ENCODE results near the gene CDH13.
A peak's percentile ranks its signal among the peaks of the same experiment; 100 is the strongest.

CDH13 gene

DNA sequence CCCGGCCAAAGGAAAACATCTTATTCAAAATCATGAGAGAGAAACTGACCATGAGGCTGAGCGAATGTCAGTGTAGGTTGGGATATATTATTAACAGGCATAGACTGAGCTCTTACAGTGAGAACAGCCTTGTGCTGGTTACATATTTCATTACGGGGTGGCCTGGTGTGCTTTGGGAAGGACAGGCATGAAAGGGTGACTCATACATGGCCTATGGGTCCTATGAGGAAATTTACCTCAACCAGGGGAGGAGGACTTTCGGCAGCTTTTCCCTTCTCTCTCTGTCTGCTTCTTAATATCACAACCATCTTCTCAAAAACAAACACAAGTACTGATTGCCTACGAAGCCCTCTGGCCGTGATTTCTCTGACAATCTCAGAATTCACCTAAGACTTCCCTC, 579.1 kb downstream of the CDH13 start:
- no peak for DNase-seq

- no peak for DNase-seq
Measured at GRCh38 chr16:83206426-83206825, 579.7 kb downstream of the CDH13 start.

DNA sequence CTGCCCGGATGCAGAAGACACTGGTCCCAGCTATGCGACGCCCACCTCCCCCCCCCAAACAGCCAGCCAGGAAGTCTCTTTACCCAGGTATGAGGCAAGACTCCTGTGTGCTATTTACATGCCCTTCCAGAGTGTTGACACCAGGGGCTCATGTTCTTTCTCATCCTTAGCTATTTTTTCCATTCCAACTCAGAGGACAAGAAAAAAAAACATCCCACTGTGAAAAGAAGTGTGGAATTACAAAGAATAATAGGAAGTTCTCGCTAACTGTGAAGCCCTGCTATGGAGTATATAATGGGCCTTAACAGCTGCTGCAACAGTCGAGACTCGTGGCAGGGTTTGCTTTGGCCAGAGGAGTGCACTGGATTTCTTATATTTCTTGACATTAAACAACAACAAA, 584.9 kb downstream of the CDH13 start:
- DNase-seq: no peak

DNA sequence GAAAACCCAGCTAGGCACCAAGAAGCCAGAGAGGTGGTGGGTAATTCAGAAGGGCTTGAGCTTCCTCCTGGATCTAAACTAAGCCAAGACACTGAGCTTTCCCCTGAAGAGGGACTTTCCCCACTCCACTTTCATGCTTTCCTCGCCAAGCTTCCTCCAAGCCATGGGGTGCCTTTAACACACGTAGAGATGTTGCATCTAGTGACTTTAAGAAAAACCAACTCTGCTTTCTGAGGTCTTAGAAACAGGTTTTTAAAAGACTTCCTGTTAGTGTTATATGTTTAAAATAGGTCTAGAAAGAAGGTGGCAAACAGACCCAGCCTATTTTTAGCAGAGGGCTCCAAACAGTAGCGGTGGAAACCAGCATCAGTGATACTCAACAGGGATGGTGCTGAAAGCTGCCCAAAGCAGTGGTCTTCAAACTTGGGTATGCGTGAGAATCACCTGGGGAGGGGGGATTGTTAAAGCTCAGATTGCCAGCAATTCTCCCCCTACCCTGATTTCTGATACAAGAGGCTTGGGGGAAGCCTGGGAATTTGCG, 585.6 kb downstream of the CDH13 start:
- no peak for DNase-seq

- no peak for DNase-seq
Measured at GRCh38 chr16:83214671-83215070, 587.9 kb downstream of the CDH13 start.

DNA sequence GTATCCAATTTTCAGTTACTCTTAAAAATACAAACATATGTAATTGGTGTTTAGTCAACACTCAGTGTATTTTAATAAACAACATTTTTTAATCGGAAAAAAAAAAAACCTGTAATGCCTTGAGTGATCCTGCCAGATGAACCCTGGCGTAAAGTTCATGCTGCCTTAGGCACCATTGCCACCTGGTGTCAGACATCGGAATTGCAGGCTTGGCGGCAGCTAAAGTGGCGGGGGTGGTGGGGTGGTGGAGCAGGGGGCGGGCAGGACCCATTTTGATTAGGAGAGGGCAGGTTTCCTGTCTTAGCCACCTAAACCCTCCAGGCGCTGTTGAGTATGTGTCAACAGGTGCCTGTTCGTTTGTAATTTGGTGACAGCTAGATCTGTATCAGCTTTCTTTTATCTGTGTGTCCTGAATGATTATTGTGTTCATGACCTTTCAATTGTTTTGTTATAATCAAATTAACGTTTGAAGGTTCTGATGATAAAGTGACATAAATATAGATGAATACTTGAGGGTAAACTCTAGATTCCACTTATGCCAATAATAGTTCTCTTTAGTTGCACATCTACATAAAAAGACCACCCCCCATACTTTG, 588.7 kb downstream of the CDH13 start:
- DNase-seq: peak; percentile 16

GRCh38 chr16:83219285-83219684, 592.5 kb downstream of the CDH13 start:
- DNase-seq: no peak

DNA sequence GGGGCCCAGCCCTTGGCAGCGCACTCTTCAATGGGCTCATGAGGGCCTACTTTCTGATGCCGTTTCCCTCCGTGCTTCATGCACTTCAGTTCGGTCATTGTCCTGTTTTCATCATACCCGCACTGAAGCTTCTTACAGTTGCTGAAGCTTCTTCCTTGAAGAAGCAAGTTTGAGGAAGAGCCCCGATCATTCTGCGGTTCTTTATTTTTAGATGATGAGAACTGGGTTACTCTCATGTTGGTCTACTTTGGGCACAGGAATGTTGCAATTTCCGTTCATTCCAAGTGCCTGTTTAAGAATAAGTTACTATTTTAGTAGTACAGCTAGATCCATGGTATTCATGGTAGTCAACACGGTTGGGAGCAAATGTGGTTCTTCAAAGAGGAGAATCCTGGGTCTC, 593.3 kb downstream of the CDH13 start:
- DNase-seq: no peak

DNA sequence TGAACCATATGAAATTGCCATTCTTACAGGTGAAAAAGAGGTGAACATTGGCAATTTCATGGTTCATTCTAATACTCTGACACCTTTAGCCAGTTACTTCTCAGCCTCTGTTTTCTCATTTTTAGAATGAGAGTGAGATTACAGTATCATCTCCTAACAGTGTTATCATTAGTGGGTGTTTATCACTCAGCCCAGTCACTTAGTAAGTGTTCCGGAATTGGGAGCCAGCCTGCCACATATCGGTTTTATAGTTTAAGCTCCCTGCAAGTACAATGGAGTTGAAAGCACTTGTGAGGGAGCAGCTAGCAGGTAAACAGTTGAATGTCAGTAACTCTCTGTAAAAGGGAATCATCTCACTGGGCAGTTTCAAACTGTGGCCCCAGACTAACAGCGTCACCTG, 597.9 kb downstream of the CDH13 start:
- no peak for DNase-seq

DNA sequence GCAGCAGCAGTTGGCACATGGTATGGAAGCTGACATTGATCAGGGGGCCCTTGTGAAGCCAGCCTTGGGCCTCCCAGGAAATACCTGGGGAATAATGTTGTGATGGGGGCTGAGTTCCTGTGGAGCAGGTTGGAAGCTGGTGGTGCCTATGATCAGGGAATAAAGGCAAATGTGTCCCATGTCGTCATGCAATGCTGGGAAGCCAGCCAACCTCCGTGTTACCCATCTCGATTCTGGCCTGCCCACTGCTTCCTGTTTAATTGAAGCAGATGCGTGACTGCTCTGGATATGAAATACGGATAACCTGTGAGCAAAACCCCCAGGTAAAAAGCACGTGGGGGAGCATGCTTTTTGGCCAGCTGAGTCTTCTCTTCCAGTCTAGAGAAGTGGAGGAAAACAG, 600.6 kb downstream of the CDH13 start:
- DNase-seq: no peak

GRCh38 chr16:83231729-83232128, 605.0 kb downstream of the CDH13 start:
- no peak for DNase-seq

- no peak for DNase-seq
Measured at GRCh38 chr16:83233153-83233552, 606.4 kb downstream of the CDH13 start.

DNA sequence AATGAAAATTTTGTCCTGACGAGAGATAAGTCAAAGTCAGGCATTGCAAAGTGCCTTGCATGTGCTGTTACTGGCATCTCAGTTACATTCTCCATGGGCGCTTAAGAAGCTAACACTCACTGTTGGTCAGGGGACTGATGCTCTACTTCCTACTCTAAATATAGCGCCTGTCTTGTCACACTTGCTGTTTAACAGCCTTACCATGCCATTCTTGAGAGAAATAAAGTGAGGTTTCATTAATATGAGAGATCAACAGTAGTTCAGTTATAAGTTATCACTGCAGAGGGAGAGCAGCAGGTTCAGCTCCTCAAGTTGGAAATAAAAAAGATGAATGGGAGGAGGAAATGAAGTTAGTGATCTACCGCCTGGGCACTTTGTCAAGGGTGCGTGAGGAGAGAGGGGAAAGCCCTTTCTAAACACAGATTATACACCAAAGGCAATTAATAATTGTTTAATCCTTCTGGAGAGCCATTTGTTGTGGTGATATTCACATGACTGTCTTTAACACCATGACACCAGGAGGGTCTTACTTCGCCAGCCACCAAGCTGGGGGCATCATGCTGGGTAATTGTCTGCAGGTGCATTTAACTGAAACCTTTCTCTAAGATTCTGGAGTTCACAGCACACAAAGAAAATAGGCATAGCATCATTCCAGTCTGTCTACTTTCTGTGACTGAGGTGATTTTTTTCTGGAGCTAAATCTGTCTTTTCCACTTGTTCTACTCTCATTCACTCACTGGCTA, 612.4 kb downstream of the CDH13 start:
- DNase-seq: no peak

- DNase-seq: no peak
Measured at GRCh38 chr16:83244057-83244456, 617.3 kb downstream of the CDH13 start.

DNA sequence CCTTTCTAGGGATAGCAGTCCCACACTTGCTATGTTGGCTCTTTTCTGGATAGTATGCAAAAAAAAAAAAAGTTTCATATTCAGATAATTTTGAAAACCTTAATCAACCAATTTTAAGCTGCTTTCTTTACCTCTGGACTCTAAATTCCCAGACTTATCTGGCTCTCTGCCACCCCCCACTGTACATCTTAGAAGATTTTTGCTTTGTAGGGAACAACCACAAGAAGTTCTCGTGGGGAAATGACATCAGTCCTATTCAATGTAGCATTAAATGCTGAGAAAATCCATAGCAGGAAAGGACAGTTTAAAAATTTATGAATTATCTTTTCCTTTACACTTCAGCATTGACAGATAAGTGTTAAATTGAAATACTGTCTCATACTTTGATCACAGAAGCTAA, 618.3 kb downstream of the CDH13 start:
- no peak for DNase-seq

GRCh38 chr16:83247767-83248372, 621.1 kb downstream of the CDH13 start:
- DNase-seq: no peak

DNA sequence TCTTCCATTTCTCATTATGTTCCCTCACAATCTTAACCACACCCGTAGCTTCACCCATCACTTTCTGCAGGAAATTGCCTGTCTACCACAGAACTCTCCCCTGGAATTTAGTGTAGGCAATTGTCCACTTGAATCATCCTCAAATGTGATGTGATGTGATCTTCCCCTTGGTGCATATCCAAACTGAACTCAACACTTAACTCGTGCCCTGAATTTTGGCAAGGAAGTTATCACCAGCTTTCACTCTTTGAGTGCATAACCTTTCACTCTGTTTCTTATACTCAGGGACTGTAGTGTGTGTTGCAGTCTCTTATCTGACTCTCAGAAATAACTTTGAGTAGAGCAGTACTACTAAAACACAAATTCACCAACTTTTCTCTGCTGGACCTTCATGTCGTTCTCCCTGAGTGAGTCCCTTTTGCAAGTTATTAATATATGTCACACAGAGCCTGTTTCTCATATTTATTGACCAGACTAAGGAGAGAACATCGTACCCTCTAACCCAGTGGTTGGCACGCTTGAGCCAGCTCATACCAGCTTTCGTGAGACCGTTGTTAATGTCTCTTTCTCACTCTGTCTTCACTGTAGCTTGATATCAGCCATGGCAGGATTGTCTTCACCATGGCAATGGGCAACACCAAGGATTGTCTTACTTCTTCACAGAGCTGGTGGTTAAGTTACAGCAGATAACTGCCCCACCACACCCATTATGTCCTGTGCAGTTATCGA, 622.1 kb downstream of the CDH13 start:
- DNase-seq: no peak

GRCh38 chr16:83253521-83253920, 626.8 kb downstream of the CDH13 start:
- no peak for DNase-seq

DNA sequence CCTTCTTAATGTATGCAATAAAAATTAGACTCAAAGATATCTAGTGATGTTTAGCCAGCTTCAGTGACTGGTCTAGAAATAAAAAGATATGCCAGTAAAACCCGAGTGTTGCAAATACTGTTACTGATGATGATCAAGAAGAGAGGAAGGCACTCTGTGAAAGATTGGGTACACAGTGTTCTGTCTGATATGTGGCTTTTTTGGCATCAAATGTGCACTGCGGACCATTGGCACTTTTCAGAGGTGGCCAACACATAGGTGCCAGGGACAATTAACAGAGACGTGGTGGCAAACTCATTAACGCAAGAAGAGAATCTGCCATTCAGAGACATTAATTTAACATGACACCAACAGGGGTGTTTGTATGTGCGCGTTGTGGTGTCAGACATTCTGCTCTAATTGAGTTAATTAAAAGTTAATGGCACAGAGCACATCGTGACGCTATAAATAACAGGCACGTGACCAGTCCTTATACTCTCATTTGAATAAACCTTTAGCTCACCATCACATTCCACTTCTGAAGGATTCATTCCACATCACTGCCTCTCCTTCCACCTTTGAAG, 631.7 kb downstream of the CDH13 start:
- no peak for DNase-seq

- DNase-seq: no peak
Measured at GRCh38 chr16:83266848-83267553, 640.2 kb downstream of the CDH13 start.

- no peak for DNase-seq
Measured at GRCh38 chr16:83268169-83268568, 641.4 kb downstream of the CDH13 start.

DNA sequence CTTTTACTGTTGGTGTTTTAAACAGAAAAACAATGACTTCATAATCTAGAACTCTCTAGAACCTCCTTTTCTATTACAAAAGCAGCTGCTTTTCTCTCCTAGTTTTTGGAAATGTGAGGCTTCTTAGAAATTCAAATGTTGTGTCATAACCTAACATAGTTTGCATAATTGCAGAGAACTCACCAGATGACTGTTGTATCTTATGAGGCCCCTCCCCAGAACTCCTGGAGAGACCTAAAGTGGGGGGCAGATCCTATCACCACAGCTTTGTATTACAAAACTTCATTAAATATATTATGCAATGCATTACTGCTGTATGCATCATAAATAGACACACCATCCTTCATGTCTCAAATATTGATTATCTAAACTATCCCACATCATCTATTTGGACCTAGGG, 642.3 kb downstream of the CDH13 start:
- DNase-seq: no peak
